Suppressor macrophage treated with lipopolysaccharide for 4 hours (primary cell): ENCODE measurements around the gene PGLYRP2.

Experiments used
- DNase-seq: peaks from one replicate; pipeline ENCODE4 v3.0.0-alpha.2; 2020

PGLYRP2 gene

GRCh38 chr19:15438577-15438976, 40.7 kb downstream of the PGLYRP2 start:
- no peak for DNase-seq

DNA sequence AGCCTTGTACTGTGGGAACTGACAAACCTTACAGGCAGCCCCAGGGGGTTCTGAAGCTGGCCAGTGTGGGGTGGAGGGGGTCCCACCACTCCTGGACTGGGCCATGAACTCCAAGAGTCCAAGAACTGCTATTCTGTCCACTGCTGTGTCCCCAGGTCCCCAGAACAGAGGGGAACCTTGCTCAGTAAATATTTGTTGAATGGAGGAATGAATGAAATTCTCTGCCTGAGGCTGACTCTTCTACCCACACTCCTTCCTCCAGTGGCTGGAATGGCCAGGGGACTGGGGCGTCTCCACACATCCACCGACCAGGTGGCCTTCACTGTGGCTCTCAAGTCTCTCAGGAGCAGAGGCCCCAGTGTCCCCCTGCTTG, 41.2 kb downstream of the PGLYRP2 start:
- DNase-seq: no peak

- DNase-seq: no peak
Observed at GRCh38 chr19:15437355-15438123, 41.8 kb downstream of the PGLYRP2 start.

GRCh38 chr19:15436826-15437110, 42.5 kb downstream of the PGLYRP2 start:
- DNase-seq: no peak

- DNase-seq: no peak
Observed at GRCh38 chr19:15436012-15436825, 43.1 kb downstream of the PGLYRP2 start.

DNA sequence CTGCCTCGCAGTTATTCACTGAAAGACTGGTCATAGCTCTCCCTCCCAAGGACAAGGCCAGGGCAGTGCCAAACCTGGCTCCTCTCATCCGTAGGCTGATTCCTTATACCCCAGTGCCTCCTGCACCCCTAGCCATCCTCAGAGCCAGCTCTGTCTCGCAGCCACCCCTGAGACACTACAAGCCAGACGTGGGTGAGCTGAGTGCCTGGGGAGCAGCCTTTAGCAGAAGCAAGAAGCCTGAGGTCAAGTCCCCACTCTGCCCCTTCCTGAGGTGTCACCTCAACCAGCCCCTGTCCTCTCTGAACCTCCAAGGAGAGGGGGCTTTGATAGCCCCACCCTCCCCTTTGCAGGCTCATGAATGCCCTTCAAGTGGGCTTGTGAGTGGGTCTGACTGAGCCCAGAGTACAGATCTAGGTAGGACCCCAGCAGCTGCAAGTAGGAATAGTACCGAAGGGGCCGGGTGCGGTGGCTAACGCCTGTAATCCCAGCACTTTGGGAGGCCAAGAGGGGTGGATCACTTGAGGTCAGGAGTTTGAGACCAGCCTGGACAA, 45.7 kb downstream of the PGLYRP2 start:
- DNase-seq: no peak

GRCh38 chr19:15432629-15433518, 46.4 kb downstream of the PGLYRP2 start:
- DNase-seq: peak; percentile 96

DNA sequence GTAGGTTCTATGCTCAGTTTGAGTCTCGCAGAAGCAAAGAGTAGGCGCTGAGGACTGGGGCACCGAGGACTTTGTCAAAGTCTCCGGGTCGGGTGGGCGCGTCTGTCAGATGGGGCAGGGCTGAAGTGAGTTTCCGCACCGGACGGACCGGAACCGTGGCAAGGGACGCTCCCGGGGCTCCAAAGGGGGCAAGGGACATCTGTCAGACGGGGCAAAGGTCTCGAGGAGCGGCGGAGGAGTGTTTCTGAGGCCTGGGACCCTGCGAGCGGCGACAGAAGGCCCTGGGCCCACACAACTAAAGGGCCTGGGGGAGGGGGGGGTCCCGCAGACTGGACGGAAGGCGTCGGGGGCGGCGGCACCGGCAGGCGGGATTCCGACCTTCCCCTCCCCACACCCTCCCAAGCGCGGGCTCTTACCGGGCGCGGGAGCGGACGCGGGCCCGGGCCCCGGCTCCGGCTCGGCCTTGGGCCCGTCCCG, 47.2 kb downstream of the PGLYRP2 start:
- no peak for DNase-seq

DNA sequence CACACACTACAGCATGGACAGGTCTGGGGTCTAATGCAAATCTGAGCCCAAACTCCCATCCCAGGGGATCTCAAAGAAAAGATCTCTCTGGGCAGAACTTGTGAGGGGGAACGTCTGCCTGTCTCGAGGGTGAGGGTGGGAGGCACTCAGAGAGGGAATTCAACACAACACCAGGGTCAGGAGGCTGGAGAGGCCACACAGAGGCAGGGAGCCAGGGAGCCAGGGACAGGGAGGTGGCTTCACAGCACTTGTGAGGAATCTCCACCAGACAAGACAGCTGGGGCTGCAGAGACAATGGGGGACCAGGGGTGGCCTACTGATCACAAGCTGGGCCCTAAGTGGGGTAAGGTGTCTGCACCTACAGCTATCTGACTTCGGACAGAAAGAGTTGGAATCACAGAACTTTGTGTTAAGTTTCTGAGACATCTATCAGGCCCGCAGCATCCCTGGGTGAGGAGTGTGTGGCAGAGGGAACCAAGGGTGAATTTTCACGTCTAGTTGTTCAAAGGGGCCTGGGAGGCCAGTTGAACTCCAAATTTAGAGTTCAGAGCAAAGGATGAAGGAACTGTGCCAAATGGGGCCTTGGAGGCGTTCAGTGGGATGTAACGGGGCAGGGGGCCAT, 47.8 kb downstream of the PGLYRP2 start:
- no peak for DNase-seq

DNA sequence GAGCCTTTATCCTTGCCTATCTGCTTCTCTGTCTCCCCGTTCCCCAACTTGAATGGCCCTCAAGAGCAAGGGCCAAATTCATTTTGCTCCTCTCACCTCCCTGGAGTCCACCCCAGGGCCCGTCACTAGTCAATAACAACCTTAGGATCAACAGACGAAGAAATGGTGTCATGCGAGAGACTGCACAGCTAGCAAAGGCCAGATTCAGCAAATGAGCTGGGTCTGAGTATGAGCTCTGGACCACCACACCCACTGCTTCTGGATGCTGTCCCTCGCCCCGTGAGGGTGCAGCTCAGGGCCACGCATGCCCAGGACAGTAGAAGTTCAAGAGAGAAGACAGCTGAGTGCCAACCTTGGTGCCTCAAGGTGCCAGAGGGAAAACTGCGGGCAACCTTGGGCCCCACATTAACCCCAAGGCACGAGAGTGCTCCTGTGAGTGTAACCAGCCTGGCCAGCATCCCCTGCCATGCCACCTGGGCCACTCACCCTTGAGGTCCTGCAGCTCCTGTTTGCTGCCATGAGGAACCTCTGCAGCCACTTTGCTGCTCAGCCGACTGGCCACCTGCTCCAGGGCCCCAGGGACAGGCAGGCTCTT, 48.7 kb downstream of the PGLYRP2 start:
- no peak for DNase-seq

DNA sequence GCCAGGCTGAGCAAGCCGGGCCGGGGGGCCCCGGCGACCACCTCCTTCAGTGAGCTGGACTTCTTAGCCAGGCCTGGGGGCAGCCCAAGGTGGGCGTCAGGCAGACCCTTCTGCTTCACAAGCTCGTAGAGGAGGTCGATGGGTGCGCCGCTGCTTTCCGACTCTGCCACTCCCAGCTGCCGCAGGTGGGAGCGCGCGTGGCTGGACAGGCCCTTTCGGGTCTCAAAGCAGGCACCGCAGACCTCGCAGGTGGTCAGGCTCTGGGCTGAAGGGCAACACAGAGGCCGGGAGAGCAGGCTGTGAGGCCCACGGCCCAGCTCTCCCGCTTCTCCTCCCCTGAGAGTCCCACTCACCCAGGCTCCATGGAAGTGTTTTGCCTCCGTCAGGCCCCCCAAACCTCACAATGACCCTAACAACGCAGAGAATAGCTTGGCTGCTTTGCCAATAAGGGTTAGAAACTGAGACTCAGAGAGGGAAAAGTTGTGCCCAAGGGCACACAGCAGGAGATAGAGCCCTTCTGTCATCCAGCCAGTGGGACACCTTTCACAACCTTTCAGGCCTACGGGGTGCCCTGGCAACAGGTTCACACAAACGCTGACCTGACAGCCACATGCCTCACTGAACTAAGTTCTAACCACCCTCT, 49.4 kb downstream of the PGLYRP2 start:
- DNase-seq: no peak

DNA sequence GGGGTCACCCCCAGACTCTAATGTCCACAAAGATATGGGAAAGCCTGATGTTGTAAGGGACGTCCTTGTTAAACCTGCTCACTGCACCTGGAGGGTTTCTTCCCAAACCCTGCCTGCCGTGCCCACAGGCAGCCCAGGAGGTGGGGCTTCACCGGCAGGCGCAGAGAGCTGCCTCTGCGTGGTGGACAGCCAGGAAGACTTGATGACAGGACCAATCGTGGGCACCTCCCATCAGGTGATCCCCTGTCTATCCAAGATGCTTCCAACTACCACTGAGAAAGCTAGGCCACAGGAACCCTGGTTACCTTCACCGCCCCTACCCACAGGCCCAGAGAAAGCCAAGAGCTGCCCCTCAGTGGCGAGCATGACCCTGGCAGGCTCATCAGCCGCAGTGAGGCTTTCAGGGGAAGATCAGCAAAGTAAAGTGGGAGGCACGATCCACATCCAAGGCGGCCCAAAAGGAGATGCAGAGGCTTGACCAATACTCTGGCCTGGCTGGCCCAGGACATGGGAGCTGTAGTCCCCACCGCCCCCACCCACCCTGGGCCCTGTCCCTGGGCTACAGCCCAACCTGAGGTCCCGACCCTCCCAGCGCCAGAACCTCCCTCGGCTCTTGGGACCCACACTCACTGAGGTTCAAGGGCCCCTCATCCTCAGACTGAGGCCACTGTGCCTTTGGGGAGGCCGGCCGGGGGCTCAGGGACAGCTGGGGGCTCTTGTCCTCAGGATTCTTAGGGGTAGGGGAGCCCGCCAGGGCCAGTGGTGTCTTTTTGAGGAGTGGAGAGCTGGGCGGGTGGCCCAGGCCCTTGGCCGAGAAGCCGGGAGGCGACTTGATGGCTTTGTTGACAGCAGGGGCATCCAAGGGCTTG, 50.1 kb downstream of the PGLYRP2 start:
- no peak for DNase-seq

GRCh38 chr19:15427991-15428471, 51.3 kb downstream of the PGLYRP2 start:
- DNase-seq: no peak

GRCh38 chr19:15427350-15427700, 52.0 kb downstream of the PGLYRP2 start:
- DNase-seq: no peak

DNA sequence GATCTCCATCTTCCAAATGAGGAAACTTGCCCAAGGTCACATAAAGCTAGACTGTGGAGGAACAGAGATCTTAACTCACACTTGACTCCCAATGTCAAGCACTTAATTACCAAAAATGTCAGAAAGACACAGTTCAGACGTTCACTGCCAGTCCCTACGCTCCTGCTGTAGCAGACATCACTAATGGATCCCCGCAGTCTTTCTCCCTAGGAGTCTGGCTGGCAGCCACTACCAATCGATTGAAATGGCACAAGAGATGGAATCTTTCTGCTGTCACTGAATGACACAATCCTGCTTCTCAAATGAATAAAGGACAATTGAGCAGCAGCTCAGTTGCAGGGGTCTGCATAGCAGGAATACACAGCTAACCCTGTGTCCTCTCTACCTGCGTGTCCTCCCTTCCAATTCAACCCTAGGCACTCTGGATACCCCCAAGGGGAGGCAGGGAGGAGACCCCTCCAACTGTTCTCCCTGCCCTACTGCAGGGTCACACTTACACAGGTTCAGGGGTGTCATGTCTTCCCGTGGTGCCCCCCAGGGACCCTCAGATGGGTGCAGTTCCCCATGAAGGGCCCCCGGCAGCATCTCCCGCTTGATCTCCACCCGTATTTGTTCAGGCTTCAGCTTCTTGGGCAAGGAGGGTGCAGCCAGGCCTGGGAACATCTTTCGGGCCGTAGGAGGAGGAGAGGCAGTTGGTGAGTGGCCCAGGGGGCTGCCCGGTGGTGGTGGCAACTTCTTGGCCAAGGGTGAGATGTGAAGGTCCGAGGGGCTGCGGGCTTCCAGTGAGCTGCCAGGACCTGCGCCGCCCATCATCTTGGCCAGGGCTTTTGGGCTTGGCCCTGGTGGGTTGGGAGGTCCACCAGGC, 52.6 kb downstream of the PGLYRP2 start:
- no peak for DNase-seq

GRCh38 chr19:15425321-15425950, 53.9 kb downstream of the PGLYRP2 start:
- no peak for DNase-seq

DNA sequence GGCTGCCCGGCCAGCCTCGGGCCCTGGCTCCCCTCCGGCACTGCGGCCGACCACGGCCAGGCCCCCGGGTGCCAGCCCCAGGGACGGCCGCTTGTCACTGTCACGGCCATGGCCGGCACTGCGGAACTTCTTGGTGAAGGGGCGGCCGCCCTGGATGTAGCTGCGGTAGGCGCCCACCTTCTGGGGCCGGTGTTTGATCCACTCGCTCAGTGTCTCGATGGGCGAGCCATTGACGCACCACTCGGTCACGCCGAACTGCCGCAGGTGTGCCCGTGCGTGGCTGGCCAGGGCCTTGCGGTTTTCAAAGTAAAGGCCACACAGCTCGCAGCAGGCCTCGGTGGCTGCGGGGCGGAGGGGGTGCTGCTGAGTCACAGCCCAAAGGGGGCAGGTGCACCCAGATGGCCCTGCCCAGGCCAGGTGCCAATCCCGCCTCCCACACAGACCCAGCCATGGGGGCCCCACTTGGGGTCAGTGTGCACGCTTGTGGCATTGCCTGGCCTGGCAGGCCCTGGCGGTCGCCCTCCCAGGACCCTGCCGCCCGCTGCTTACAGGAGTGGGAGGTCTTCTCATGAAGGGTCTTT, 54.5 kb downstream of the PGLYRP2 start:
- no peak for DNase-seq

GRCh38 chr19:15424121-15424520, 55.2 kb downstream of the PGLYRP2 start:
- no peak for DNase-seq

DNA sequence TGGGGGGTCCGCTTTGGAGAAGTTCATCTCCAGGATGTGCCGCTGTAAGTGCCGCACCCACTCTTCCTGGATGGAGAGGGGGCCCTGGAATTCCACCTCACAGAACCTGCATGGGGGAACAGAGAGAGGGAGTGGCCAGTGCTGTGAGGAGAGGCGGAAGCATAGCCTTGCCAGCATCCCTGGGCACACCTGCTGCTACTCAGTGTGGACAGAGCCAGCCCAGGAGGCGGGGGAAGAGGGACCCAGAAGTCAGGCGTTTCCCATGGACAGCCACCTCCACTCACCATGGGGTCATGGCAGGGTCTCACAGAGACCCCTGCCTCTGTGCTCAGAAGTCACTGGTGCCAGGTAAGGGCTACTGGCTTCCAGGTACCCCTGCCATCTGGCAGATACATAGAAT, 56.2 kb downstream of the PGLYRP2 start:
- DNase-seq: no peak
